HCT116 (cell line): ENCODE results near the gene REEP6. TPM values are rescaled to one million over a fixed set of nuclear protein-coding genes. Genes with fewer than 3 reads are reported as not detected.

Experiments used
- ATAC-seq: fragments of 200-7000 bp; cut with Tn5 transposase; 2 replicates; pipeline ENCODE4 v1.9.1; 2020; ENCODE audit warnings: mild to moderate bottlenecking, moderate library complexity
- BruUV-seq: library from RNA; stranded (reverse); fragments of 400-500 nt; replicated peaks from 2 replicates; lab custom pipeline; 2021; lab: Mats Ljungman, UMichigan
- CTCF ChIA-PET: fragments of 300-600 bp; sonication (Branson Sonifier 250); formaldehyde crosslinking; loops from one replicate; lab custom pipeline; 2021; ENCODE audit warnings: antibody characterized with exemption; lab: Charles Lee
- POLR2A ChIA-PET: fragments of 300-600, 350-600 bp; sonication (Branson Sonifier 250); formaldehyde crosslinking; loops from one replicate; lab custom pipeline; 2021; ENCODE audit warnings: antibody characterized with exemption; lab: Charles Lee
- RAD21 ChIA-PET, 2 experiments: fragments of 300-600 bp; sonication (Branson Sonifier 250); formaldehyde crosslinking; loops; one replicate each; lab custom pipeline; 2023; ENCODE audit warnings: low total read pairs in 2 of 2; ENCODE audit not compliant: uncharacterized antibody in 2 of 2, unreplicated experiment in 2 of 2, low non-redundant PET in 1 of 2; lab: Charles Lee
- DNase-seq: peaks from one replicate; pipeline ENCODE4 v3.0.0-alpha.2; 2010; ENCODE audit warnings: low read depth, low spot score
- H2AFZ ChIP-seq: fragments of 200-600 bp; shearing (Covaris generic), sonication (generic); 2 replicates; pipeline ENCODE4 v1.6.1; 2017; ENCODE audit warnings: low read depth, mixed run types, mixed read lengths, antibody characterized with exemption, low read length; ENCODE audit not compliant: poor library complexity, severe bottlenecking
- H3K27ac ChIP-seq: 2 replicates; pipeline ENCODE4 v1.5.1; 2012; ENCODE audit warnings: low read depth, low read length
- H3K27me3 ChIP-seq: fragments of 200-600 bp; sonication (generic); 2 replicates; pipeline ENCODE4 v1.6.1; 2016; ENCODE audit warnings: mixed run types, low read length, mixed read lengths; ENCODE audit not compliant: insufficient read depth
- H3K36me3 ChIP-seq, 2 experiments: fragments of 200-500 bp in 1 of 2; fragments of 200-600 bp in 1 of 2; sonication (Bioruptor generic) in 1 of 2; sonication (generic) in 1 of 2; 2 replicates each; pipeline versions ENCODE4 v1.5.1 to v1.6.1; 2014 to 2016; ENCODE audit warnings: low read length in 2 of 2, inconsistent platforms in 1 of 2, mixed read lengths in 1 of 2, mixed run types in 1 of 2; ENCODE audit not compliant: insufficient read depth in 2 of 2, control insufficient read depth in 1 of 2
- H3K4me1 ChIP-seq, 2 experiments: fragments of 200-600 bp in 1 of 2; sonication (generic) in 1 of 2; 2 replicates each; pipeline versions ENCODE4 v1.5.1 to v1.6.1; 2012 to 2017; ENCODE audit warnings: low read length in 2 of 2, inconsistent platforms in 1 of 2, mild to moderate bottlenecking in 1 of 2, mixed read lengths in 1 of 2, mixed run types in 1 of 2, moderate library complexity in 1 of 2; ENCODE audit not compliant: insufficient read depth in 2 of 2, control insufficient read depth in 1 of 2
- H3K4me2 ChIP-seq: fragments of 200-600 bp; sonication (generic); 2 replicates; pipeline ENCODE4 v1.6.1; 2017; ENCODE audit warnings: mixed run types, low read length, mixed read lengths
- H3K4me3 ChIP-seq, 2 experiments: fragments of 200-600 bp in 1 of 2; sonication (generic) in 1 of 2; replicated peaks in 1 of 2; 2 replicates each; pipeline ENCODE4 v1.5.1; 2011 to 2016; ENCODE audit warnings: low read length in 2 of 2, control low read depth in 1 of 2, low read depth in 1 of 2, mild to moderate bottlenecking in 1 of 2, mixed read lengths in 1 of 2, mixed run types in 1 of 2
- H3K79me2 ChIP-seq: fragments of 200-600 bp; sonication (generic); 2 replicates; pipeline ENCODE4 v1.6.1; 2017; ENCODE audit warnings: mild to moderate bottlenecking, mixed run types, low read length, moderate library complexity, mixed read lengths; ENCODE audit not compliant: insufficient read depth
- H3K9ac ChIP-seq: fragments of 200-600 bp; sonication (generic); 2 replicates; pipeline ENCODE4 v1.6.1; 2016; ENCODE audit warnings: low read length, mixed read lengths
- H3K9me2 ChIP-seq: fragments of 200-600 bp; sonication (generic), shearing (Covaris generic); 2 replicates; pipeline ENCODE4 v1.6.1; 2017; ENCODE audit warnings: mixed run types, mild to moderate bottlenecking, moderate library complexity; ENCODE audit not compliant: insufficient read depth
- H3K9me3 ChIP-seq, 2 experiments: fragments of 200-500 bp in 1 of 2; fragments of 200-600 bp in 1 of 2; sonication (Bioruptor generic) in 1 of 2; sonication (generic) in 1 of 2; 2 replicates each; pipeline ENCODE4 v1.6.1; 2014 to 2017; ENCODE audit warnings: low read length in 2 of 2, mixed read lengths in 2 of 2, inconsistent platforms in 1 of 2, low read depth in 1 of 2, mild to moderate bottlenecking in 1 of 2, mixed run types in 1 of 2, moderate library complexity in 1 of 2; ENCODE audit not compliant: control insufficient read depth in 1 of 2, insufficient read depth in 1 of 2
- H4K20me1 ChIP-seq: fragments of 200-600 bp; sonication (generic), shearing (Covaris generic); 2 replicates; pipeline ENCODE4 v1.6.1; 2017; ENCODE audit warnings: mixed run types, mild to moderate bottlenecking, moderate library complexity; ENCODE audit not compliant: insufficient read depth
- CEBPB ChIP-seq: IDR thresholded peaks from 2 replicates; pipeline ENCODE4 v1.6.1; 2012; ENCODE audit warnings: low read depth
- CTCF ChIP-seq, 3 experiments: fragments of 200-600 bp in 1 of 3; sonication (generic) in 1 of 3; IDR thresholded peaks in 2 of 3; conservative IDR thresholded peaks in 1 of 3; 2 replicates each; pipeline ENCODE4 v1.5.1; 2012 to 2017; ENCODE audit warnings: low read depth in 2 of 3, low read length in 2 of 3, antibody characterized with exemption in 1 of 3, borderline replicate concordance in 1 of 3, control low read depth in 1 of 3, mild to moderate bottlenecking in 1 of 3, mixed read lengths in 1 of 3, mixed run types in 1 of 3, moderate library complexity in 1 of 3; ENCODE audit not compliant: insufficient read depth in 1 of 3
- POLR2AphosphoS5 ChIP-seq: IDR thresholded peaks from 2 replicates; pipeline ENCODE4 v1.6.1; 2011; ENCODE audit warnings: mild to moderate bottlenecking, low read depth, low read length, moderate library complexity
- ZFX ChIP-seq: fragments of 450-650 bp; IDR thresholded peaks from 2 replicates; pipeline ENCODE4 v1.6.1; 2017
- intact Hi-C: fragments of 100-400 bp; cut with micrococcal nuclease; formaldehyde crosslinking; loops from 2 replicates; pipeline ENCODE4 v1.10.0; 2022
- total RNA-seq: library from RNA; stranded (reverse); gene quantifications from one replicate; pipeline ENCODE4 v1.2.1, GENCODE V29; 2021; ENCODE audit not compliant: unreplicated experiment

The REEP6 gene
- total RNA-seq, 1 experiment from 2014 or later, result 53.9 TPM

- intact Hi-C loops, result loop anchor here (1.0 kb wide), 1 partner anchor 10 kb away; the partner anchor contains the start of gene C19orf25
- BruUV-seq, result TSS peak; percentile 81
- Histone ChIP-seq H3K9me2 (no peaks in the 10 kb centered on the region), H4K20me1 (no peaks in the 10 kb centered on the region), H3K36me3 (no peaks in the 10 kb centered on the region), H3K4me1 (peaks cover 19 to 33% of the 10 kb centered on the region in 2 experiments), H3K4me2 (peak overlapping the region; percentile 94), H3K79me2 (peaks cover 7% of the 10 kb centered on the region; the same call in 1 of the 2 replicates), H3K27me3 (no peaks in the 10 kb centered on the region), H3K9me3 (no peaks in the 10 kb centered on the region), H2AFZ (no peak overlapping the region)
- ChIA-PET RAD21 (no interaction called here), POLR2A (no interaction called here)
- DNase-seq (no peak), ATAC-seq (no peak)
- TF ChIP-seq ZFX, result 0 out of 2 replicates have a peak, but pooled peaks have one; percentile 36
- no peak for TF ChIP-seq CEBPB
- TF ChIP-seq POLR2AphosphoS5, result 0 out of 2 replicates have a peak, but pooled peaks have one; percentile 59
- no peak for TF ChIP-seq CTCF (IDR thresholded peaks at IDR 0.05 in 2 of 3, conservative IDR thresholded peaks at IDR 0.05 in 1 of 3; ENCODE audit: borderline replicate concordance in 1 of 3, insufficient read depth in 1 of 3, low read depth in 2 of 3, low read length in 2 of 3)
- TF ChIP-seq, all 23 proteins: peak for 2
- H3K4me3 ChIP-seq, result peak overlapping the region; percentile 57 to 65
- CTCF ChIA-PET, result no interaction called here
- H3K27ac ChIP-seq, result peak overlapping the region; percentile 78
- peak overlapping the region; percentile 79 for H3K9ac ChIP-seq
Measured at GRCh38 chr19:1489463-1490310, 1.3 kb upstream of the REEP6 start.
